Measurements from ENCODE around the gene TFF3. TPM values are rescaled to one million over a fixed set of nuclear protein-coding genes. Genes with fewer than 3 reads are reported as not detected.

Gene TFF3
- total and polyA plus RNA-seq, 10 of the 15 experiments (the other 5 are each of a cell fraction or from before 2014, with no cell fraction given) = not detected

DNA sequence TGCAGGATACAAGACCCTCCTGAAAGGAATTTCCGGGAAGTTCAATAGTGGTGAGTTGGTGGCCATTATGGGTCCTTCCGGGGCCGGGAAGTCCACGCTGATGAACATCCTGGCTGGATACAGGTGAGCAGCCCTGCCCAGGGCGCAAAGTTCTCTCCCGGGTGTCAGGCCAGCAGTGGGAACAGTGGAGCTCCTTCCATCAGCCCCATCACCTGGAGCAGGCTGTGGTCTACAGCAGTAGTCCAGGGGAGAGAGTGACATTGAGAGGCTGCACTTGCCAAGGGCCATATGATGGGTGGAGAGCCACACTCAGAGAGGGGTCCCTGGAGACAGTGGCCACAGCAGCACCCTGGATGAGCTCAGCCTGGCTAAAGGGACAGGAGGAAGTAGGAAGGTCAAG, 44.1 kb downstream of the TFF3 start:
- Histone ChIP-seq H4K20me1 (ENCODE audit: control insufficient read depth, insufficient read depth) (no peaks in the 10 kb centered on the region), H3K4me3 (no peak overlapping the region), H3K27me3 (replicated peaks in 1 of 2; ENCODE audit: control insufficient read depth in 2 of 2, insufficient read depth in 2 of 2, low read length in 1 of 2) (no peaks in the 10 kb centered on the region), H3K9ac (ENCODE audit: control insufficient read depth, insufficient read depth, low read length) (no peak overlapping the region), H3K36me3 (ENCODE audit: control insufficient read depth in 2 of 2, insufficient read depth in 2 of 2, low read length in 1 of 2) (no peaks in the 10 kb centered on the region), H2AFZ (ENCODE audit: control insufficient read depth, low read depth, low read length) (no peak overlapping the region), H3K4me1 (ENCODE audit: control insufficient read depth, insufficient read depth, low read length) (no peaks in the 10 kb centered on the region), H3K4me2 (ENCODE audit: control insufficient read depth, insufficient read depth) (no peak overlapping the region), H3K9me3 (replicated peaks; ENCODE audit: control insufficient read depth, insufficient read depth, low read length) (no peaks in the 10 kb centered on the region), H3K27ac (ENCODE audit: control insufficient read depth, insufficient read depth) (no peak overlapping the region), H3K79me2 (ENCODE audit: control insufficient read depth, insufficient read depth, low read length) (no peaks in the 10 kb centered on the region)
- ChIA-PET POLR2A (no interaction called here), SMC1A (ENCODE audit: uncharacterized antibody, unreplicated experiment) (interaction anchor here (1.4 kb wide), 1 partner anchor 14 kb away, joined by 4 read pairs; no protein-coding TSS in a partner anchor), RAD21 (ENCODE audit: unreplicated experiment) (interaction anchor here (3.5 kb wide), 1 partner anchor 12 kb away, joined by 13 read pairs; no protein-coding TSS in a partner anchor), CTCF (interaction anchor here (1.0 to 5.6 kb wide), 3 partner anchors 12 to 123 kb away, joined by 3 to 45 read pairs (median 3); no protein-coding TSS in a partner anchor)
- BruUV-seq (replicated peaks) = no TSS peak
- in situ Hi-C loops (cut with MboI) = no loop called here
- FAIRE-seq (no peak), DNase-seq (ENCODE audit: low read depth, low spot score) (no peak), ATAC-seq (no peak)
- intact Hi-C loops (cut with micrococcal nuclease; ENCODE audit: unreplicated experiment) = no loop called here
- no peak for TF ChIP-seq KDM1A (IDR thresholded peaks at IDR 0.05; ENCODE audit: borderline replicate concordance)
- no peak for TF ChIP-seq JUND (IDR thresholded peaks at IDR 0.05; ENCODE audit: low read depth, low read length)
- no peak for TF ChIP-seq SIN3A (IDR thresholded peaks at IDR 0.05; ENCODE audit: low read depth, low read length)
- TF ChIP-seq, protein P1, sequence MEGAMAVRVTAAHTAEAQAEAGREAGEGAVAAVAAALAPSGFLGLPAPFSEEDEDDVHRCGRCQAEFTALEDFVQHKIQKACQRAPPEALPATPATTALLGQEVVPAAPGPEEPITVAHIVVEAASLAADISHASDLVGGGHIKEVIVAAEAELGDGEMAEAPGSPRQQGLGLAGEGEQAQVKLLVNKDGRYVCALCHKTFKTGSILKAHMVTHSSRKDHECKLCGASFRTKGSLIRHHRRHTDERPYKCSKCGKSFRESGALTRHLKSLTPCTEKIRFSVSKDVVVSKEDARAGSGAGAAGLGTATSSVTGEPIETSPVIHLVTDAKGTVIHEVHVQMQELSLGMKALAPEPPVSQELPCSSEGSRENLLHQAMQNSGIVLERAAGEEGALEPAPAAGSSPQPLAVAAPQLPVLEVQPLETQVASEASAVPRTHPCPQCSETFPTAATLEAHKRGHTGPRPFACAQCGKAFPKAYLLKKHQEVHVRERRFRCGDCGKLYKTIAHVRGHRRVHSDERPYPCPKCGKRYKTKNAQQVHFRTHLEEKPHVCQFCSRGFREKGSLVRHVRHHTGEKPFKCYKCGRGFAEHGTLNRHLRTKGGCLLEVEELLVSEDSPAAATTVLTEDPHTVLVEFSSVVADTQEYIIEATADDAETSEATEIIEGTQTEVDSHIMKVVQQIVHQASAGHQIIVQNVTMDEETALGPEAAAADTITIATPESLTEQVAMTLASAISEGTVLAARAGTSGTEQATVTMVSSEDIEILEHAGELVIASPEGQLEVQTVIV (IDR thresholded peaks at IDR 0.05; ENCODE audit: borderline replicate concordance, partially characterized antibody) = no peak
- TF ChIP-seq ZZZ3 (IDR thresholded peaks at IDR 0.05; ENCODE audit: control insufficient read depth, insufficient read length, low read depth) = no peak
- TF ChIP-seq, protein P2, sequence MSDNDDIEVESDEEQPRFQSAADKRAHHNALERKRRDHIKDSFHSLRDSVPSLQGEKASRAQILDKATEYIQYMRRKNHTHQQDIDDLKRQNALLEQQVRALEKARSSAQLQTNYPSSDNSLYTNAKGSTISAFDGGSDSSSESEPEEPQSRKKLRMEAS (IDR thresholded peaks at IDR 0.05; ENCODE audit: low read depth, low read length) = no peak
- TF ChIP-seq, protein P3, sequence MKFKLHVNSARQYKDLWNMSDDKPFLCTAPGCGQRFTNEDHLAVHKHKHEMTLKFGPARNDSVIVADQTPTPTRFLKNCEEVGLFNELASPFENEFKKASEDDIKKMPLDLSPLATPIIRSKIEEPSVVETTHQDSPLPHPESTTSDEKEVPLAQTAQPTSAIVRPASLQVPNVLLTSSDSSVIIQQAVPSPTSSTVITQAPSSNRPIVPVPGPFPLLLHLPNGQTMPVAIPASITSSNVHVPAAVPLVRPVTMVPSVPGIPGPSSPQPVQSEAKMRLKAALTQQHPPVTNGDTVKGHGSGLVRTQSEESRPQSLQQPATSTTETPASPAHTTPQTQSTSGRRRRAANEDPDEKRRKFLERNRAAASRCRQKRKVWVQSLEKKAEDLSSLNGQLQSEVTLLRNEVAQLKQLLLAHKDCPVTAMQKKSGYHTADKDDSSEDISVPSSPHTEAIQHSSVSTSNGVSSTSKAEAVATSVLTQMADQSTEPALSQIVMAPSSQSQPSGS (IDR thresholded peaks at IDR 0.05; ENCODE audit: low read length) = no peak
- no peak for TF ChIP-seq ZNF217 (IDR thresholded peaks at IDR 0.05)
- TF ChIP-seq, protein P4, sequence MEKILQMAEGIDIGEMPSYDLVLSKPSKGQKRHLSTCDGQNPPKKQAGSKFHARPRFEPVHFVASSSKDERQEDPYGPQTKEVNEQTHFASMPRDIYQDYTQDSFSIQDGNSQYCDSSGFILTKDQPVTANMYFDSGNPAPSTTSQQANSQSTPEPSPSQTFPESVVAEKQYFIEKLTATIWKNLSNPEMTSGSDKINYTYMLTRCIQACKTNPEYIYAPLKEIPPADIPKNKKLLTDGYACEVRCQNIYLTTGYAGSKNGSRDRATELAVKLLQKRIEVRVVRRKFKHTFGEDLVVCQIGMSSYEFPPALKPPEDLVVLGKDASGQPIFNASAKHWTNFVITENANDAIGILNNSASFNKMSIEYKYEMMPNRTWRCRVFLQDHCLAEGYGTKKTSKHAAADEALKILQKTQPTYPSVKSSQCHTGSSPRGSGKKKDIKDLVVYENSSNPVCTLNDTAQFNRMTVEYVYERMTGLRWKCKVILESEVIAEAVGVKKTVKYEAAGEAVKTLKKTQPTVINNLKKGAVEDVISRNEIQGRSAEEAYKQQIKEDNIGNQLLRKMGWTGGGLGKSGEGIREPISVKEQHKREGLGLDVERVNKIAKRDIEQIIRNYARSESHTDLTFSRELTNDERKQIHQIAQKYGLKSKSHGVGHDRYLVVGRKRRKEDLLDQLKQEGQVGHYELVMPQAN (conservative IDR thresholded peaks at IDR 0.05) = no peak
- TF ChIP-seq, protein P5, sequence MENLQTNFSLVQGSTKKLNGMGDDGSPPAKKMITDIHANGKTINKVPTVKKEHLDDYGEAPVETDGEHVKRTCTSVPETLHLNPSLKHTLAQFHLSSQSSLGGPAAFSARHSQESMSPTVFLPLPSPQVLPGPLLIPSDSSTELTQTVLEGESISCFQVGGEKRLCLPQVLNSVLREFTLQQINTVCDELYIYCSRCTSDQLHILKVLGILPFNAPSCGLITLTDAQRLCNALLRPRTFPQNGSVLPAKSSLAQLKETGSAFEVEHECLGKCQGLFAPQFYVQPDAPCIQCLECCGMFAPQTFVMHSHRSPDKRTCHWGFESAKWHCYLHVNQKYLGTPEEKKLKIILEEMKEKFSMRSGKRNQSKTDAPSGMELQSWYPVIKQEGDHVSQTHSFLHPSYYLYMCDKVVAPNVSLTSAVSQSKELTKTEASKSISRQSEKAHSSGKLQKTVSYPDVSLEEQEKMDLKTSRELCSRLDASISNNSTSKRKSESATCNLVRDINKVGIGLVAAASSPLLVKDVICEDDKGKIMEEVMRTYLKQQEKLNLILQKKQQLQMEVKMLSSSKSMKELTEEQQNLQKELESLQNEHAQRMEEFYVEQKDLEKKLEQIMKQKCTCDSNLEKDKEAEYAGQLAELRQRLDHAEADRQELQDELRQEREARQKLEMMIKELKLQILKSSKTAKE (IDR thresholded peaks at IDR 0.05; ENCODE audit: low read depth, poor library complexity, severe bottlenecking) = no peak
- TF ChIP-seq EZH2 (IDR thresholded peaks at IDR 0.05; ENCODE audit: borderline replicate concordance, control insufficient read depth, low read depth, low read length) = no peak
- no peak for TF ChIP-seq ATF7 (IDR thresholded peaks at IDR 0.05; ENCODE audit: low read depth)
- TF ChIP-seq RAD51 (IDR thresholded peaks at IDR 0.05) = no peak
- no peak for TF ChIP-seq TAF1 (IDR thresholded peaks at IDR 0.05; ENCODE audit: borderline replicate concordance, low read depth, low read length)
- 78% methylated on average over 6 of the region's 6 CpGs for WGBS (ENCODE audit: insufficient coverage, insufficient replicate concordance, low lambda C conversion rate, missing lambda C conversion rate)

Data from GM12878 (cell line).